ENCODE results near the gene CACNA1C. TPM values are rescaled to one million over a fixed set of nuclear protein-coding genes. Genes with fewer than 3 reads are reported as not detected.

The CACNA1C gene
- total RNA-seq, 1 experiment from 2014 or later: 0.57 TPM

GRCh38 chr12:2138294-2138693, 85.5 kb downstream of the CACNA1C start:
- no peak for DNase-seq (ENCODE audit: low read depth)

GRCh38 chr12:2138871-2139308, 86.1 kb downstream of the CACNA1C start:
- no peak for DNase-seq (ENCODE audit: low read depth)

GRCh38 chr12:2139651-2140050, 86.9 kb downstream of the CACNA1C start:
- no peak for DNase-seq (ENCODE audit: low read depth)

DNA sequence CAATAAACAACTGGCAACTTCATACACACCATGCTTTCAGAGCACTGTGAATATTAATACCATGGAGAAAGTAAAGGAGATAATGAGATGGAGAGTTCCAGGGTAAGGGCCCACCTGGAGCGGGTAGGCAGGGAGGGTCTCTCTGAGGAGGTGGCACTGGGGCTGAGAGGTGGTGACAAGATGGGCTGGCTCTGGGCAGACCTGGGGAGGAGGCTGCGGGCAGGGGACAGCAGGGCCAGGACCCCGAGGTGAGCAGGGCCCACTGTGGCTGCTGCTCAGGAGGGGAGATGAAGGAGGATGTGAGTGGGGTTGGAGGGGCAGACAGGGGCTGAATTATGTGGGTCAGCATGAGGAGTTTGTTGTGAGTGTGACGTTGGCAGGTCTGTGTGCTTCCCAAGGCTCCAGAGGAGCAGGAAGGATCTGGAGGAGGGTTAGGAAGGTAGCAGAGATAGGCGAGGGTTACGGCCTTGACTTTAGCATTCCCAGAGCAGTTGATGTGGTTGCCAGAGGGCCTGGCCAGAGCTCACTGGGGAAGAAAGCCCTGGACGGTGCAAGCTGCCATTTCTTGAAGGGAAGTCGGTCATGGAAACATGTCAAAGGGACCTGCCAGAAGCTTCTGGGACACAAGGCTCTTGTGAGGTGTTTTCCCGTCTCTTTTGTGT, 88.2 kb downstream of the CACNA1C start:
- DNase-seq (ENCODE audit: low read depth): no peak

DNA sequence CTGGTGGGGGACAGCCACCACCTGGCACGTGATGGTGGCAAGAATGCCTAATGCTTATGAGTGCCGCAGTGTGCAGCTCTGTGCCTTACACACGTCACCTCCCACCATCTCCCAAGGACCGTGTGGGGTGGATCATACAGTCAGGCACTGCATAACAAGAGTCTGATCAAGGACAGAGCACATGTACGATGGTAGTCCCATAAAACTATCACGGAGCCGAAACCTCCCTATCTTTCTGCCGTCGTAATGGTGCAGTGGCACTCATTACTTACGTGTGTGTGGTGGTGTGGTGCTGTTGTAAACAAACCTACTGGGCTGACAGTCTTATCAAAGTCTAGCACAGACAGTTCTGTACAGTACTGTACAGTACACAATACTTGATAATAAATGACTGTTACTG, 89.3 kb downstream of the CACNA1C start:
- DNase-seq (ENCODE audit: low read depth): no peak

DNA sequence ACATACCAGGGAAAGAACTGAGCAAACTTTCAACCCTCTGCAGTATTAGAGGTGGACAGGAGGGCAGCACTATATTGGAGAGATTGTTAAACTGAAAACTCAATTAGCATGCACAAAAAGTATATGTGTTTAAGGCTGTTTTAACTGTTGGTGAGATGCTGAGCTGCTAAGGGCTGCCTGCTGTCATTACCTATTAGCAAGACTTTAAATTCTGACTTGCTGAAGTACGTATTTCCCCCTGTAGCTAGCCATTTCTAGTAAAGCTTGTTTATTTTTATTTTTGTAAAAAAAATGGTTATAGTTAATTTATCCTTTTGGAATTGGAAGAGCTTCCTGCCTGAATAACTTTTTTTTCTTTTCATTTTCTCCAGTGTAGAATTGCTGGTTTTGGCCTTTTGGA, 92.2 kb downstream of the CACNA1C start:
- no peak for DNase-seq (ENCODE audit: low read depth)

GRCh38 chr12:2145433-2145998, 92.7 kb downstream of the CACNA1C start:
- DNase-seq (ENCODE audit: low read depth): no peak

GRCh38 chr12:2147335-2147734, 94.5 kb downstream of the CACNA1C start:
- DNase-seq (ENCODE audit: low read depth): no peak

DNA sequence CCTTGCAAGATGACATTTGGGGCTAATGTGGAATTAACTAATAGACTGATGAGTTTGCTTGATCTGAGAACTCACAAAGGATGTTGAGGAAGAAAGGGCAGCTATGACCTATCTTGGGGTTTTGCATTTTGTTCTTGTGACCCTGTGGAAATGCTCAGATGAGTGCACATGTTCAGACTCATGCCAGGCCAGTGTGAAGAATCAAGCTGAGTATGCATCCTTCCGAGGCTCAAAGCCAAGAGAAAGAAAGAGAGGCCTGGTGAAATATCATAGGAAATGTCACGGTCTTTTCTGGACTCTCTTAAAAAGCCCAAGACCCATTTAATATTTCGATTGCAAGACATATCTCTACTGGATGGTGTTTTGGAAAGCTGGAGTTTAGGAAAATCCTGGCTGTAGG, 96.3 kb downstream of the CACNA1C start:
- no peak for DNase-seq (ENCODE audit: low read depth)

DNA sequence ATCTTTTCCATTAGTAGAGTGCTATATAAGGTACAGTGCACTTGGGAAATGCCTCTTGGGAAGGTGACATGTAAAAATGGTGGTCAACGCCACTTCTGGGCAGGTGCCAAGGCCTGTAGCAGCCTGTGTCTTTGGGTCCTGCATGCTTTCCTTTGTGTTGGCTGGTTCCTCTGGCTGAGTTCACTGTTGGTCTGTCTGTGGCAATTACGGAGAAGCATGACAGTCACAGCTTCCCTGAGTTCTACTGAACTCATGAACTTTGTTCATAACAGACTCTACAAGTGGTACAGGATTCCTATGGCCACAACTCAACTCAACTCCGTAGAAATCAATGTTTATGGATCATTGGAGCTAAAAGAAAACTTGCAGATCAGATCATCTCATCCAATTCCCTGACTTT, 98.0 kb downstream of the CACNA1C start:
- DNase-seq (ENCODE audit: low read depth): no peak

- DNase-seq (ENCODE audit: low read depth): no peak
Measured at GRCh38 chr12:2151391-2151790, 98.6 kb downstream of the CACNA1C start.

DNA sequence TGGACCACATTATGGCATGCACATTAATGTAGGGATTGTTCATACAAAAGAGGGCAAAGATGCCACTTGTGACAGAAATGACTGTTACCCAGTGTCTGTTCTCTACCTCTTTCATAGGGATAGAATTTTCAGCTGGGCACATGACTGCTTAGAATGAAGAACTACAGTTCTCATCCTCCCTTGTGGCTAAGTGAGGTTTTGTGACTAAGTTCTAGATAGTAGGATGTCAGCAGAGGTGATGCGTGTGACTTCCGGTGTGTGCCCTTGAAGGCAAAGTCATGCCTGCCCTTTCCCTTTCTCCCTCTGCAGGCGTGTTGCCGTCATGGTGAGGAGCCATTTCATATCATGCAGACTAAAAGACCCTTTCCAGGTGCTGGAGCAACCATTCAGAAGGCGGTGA, 99.3 kb downstream of the CACNA1C start:
- DNase-seq (ENCODE audit: low read depth): no peak

DNA sequence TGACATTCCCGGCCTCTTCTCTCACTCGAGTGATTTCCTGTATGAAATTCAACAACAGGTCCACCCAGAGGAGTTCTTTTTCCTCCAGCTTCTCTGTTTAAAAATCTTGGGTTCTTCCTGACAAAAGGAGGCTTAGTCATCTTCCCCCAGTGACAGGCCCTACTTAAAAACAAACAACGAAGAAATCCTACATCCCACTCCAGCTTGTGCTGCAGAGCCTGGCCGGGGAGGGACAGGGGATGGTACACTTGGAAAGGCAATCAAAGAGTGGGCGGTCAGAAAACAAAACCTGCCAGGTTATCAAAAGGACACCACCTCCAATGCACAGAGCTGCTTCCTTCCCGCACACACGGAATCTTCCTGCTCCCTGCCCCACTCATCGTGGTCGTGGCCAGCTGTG, 101.3 kb downstream of the CACNA1C start:
- DNase-seq (ENCODE audit: low read depth): peak; percentile 31

- DNase-seq (ENCODE audit: low read depth): no peak
Measured at GRCh38 chr12:2154521-2154920, 101.7 kb downstream of the CACNA1C start.

GRCh38 chr12:2156333-2156732, 103.5 kb downstream of the CACNA1C start:
- no peak for DNase-seq (ENCODE audit: low read depth)

DNA sequence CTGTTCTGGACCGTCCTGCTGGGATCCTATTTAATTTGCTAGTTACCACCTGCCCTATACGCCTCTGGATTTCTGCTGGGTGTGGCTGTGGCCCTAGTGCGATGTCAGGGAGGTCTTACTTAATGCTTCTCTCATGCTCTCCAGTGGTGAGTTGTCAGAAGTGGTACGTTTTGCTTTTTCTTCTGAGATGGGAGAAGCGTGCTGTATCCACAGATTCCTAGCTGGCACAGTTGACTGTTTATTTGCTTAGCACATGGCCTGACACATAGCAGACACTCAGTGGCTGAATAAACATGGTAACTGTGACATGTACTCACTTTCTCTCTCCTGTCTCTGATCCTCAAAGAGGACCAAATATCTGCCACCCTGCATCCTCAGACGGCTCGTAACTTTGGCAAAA, 107.3 kb downstream of the CACNA1C start:
- no peak for DNase-seq (ENCODE audit: low read depth)

- no peak for DNase-seq (ENCODE audit: low read depth)
Measured at GRCh38 chr12:2161473-2161872, 108.7 kb downstream of the CACNA1C start.

DNA sequence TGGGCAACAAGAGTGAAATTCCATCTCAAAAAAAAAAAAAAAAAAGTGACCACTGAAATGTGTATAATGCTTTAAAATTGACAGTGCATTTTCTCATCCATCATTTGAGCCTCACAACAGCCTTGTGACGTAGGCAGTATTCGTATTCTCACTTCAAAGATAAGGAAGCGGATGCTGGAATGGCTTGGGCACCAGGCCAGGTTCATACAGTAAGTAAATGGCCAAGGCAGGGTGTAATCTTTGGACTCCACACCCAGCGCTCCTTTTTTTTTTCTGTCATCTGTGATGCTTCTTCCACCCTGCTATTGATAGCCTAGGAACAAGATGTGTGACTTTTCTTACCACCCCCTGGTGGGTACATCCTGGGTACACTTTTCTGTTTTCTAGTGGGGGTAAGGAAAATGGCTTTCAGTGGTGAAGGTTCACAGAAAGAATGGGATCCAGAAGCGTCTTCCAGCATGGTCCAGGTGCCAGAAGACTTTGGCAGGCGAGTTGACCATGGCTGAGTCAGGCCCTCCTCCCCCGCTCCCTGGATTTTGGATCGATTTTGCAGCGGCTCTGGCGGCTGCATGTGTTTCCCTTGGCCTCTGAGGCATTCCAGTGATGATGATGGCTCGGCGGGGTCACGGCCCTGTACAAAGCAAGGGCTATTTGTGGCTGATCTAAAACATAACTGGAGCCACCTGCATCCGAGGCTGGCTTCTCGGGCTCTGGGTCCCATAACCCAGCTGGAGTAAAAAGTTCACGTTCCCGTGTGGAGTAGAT, 110.6 kb downstream of the CACNA1C start:
- DNase-seq (ENCODE audit: low read depth): no peak

DNA sequence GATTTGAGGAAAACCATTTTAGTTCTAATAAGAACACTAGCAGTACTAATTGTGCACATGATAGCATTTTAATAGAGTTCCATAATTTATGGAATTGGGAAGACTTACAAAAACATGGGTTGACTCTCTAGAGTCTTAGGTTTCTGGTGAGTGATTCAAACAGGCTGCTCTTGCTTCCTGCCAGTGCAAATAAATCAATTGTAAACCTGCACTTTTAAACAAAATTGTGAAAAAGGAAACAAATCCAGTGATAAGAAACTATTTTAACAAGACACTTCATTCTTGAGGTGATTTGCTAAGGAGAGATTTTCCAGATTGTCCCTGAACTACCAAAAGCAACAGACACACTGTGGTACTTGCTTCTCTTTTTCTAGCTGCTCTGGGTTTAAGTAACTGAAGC, 112.2 kb downstream of the CACNA1C start:
- no peak for DNase-seq (ENCODE audit: low read depth)

GRCh38 chr12:2165927-2166326, 113.1 kb downstream of the CACNA1C start:
- no peak for DNase-seq (ENCODE audit: low read depth)

DNA sequence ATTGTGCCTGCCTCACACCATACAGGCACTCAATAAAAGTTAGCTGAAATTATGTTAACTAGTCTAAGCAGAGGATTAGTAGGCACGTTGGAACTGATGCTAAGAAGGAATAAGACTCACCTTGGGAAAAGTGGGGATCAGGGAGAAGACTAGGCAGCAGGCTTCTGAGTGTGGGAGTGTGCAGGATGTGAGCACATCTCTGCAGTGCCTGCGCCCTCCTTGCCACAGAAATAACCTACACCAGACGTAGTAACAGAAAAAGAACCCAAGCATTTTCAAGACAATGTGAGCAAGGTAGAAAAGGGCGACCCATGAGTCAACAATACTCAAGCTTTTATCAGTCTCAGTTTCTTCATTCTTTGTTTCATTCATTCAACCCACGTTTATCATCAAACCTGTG, 113.9 kb downstream of the CACNA1C start:
- DNase-seq (ENCODE audit: low read depth): no peak

- no peak for DNase-seq (ENCODE audit: low read depth)
Measured at GRCh38 chr12:2167231-2167630, 114.4 kb downstream of the CACNA1C start.

- DNase-seq (ENCODE audit: low read depth): peak; percentile 82
Measured at GRCh38 chr12:2168808-2169207, 116.0 kb downstream of the CACNA1C start.
